ENCODE results near the gene SIGLEC8.

Gene SIGLEC8

GRCh38 chr19:51458051-51458645 is at the start of gene SIGLEC8:
SIGLEC8 (minus strand) TSS chr19:51458454; CDS start chr19:51458387, 67 bp downstream.
- H3K4me3 ChIP-seq (ENCODE audit: control insufficient read depth, low read depth, low read length) = no peak within 1 kb of the TSS
- no peak for TF ChIP-seq CTCF (IDR thresholded peaks at IDR 0.05; ENCODE audit: control insufficient read depth, insufficient read depth, low read depth, low read length, missing control alignments)
- no peak for DNase-seq (ENCODE audit: low read depth)

GRCh38 chr19:51507640-51508058 is 49.4 kb upstream of the SIGLEC8 start:
- TF ChIP-seq CTCF (IDR thresholded peaks at IDR 0.05; ENCODE audit: control insufficient read depth, insufficient read depth, low read depth, low read length, missing control alignments) = no peak
- no peak overlapping the region for H3K4me3 ChIP-seq (ENCODE audit: control insufficient read depth, low read depth, low read length)
- DNase-seq (ENCODE audit: low read depth) = no peak

GRCh38 chr19:51507192-51507591 is 48.9 kb upstream of the SIGLEC8 start:
- TF ChIP-seq CTCF (IDR thresholded peaks at IDR 0.05; ENCODE audit: control insufficient read depth, insufficient read depth, low read depth, low read length, missing control alignments) = no peak
- no peak overlapping the region for H3K4me3 ChIP-seq (ENCODE audit: control insufficient read depth, low read depth, low read length)
- DNase-seq (ENCODE audit: low read depth) = no peak

GRCh38 chr19:51505904-51506303 is 47.6 kb upstream of the SIGLEC8 start:
- no peak for TF ChIP-seq CTCF (IDR thresholded peaks at IDR 0.05; ENCODE audit: control insufficient read depth, insufficient read depth, low read depth, low read length, missing control alignments)
- DNase-seq (ENCODE audit: low read depth) = no peak
- H3K4me3 ChIP-seq (ENCODE audit: control insufficient read depth, low read depth, low read length) = no peak overlapping the region

- DNase-seq (ENCODE audit: low read depth) = no peak
- no peak overlapping the region for H3K4me3 ChIP-seq (ENCODE audit: control insufficient read depth, low read depth, low read length)
- TF ChIP-seq CTCF (IDR thresholded peaks at IDR 0.05; ENCODE audit: control insufficient read depth, insufficient read depth, low read depth, low read length, missing control alignments) = no peak
Measured at GRCh38 chr19:51503896-51504295, 45.6 kb upstream of the SIGLEC8 start.

- no peak for TF ChIP-seq CTCF (IDR thresholded peaks at IDR 0.05; ENCODE audit: control insufficient read depth, insufficient read depth, low read depth, low read length, missing control alignments)
- no peak overlapping the region for H3K4me3 ChIP-seq (ENCODE audit: control insufficient read depth, low read depth, low read length)
- DNase-seq (ENCODE audit: low read depth) = no peak
Measured at GRCh38 chr19:51503286-51503817, 45.1 kb upstream of the SIGLEC8 start.

All from AG09309 (cell line).